ENCODE data around the gene ATP5F1D.

- TF ChIP-seq CTCF (conservative IDR thresholded peaks at IDR 0.05), result no peak
- no peak for TF ChIP-seq EZH2 (IDR thresholded peaks at IDR 0.05; ENCODE audit: low read depth)
Observed at GRCh38 chr19:1263188-1263587, 21.6 kb downstream of the ATP5F1D start.
